Astrocyte (in vitro differentiated cells and primary cell): Measurements from ENCODE around the gene JMJD8.

Source experiments
- CTCF ChIP-seq: IDR thresholded peaks from 2 replicates; pipeline ENCODE4 v1.5.1; 2011; ENCODE audit warnings: low read depth, mild to moderate bottlenecking, inconsistent platforms, low read length, moderate library complexity; ENCODE audit not compliant: insufficient read depth
- EZH2 ChIP-seq: IDR thresholded peaks from 2 replicates; pipeline ENCODE4 v1.6.1; 2012; ENCODE audit warnings: mild to moderate bottlenecking, low read length, inconsistent platforms; ENCODE audit not compliant: insufficient read depth

GRCh38 chr16:717450-718245 lies 33.5 kb upstream of the JMJD8 start:
- no peak for TF ChIP-seq CTCF
- no peak for TF ChIP-seq EZH2
